ENCODE measurements around the gene KCNH2.

KCNH2 gene

GRCh38 chr7:150994838-150995510 is 16.9 kb upstream of the KCNH2 start:
- no peak for DNase-seq (ENCODE audit: low spot score)

- DNase-seq (ENCODE audit: low spot score) = no peak
Measured at GRCh38 chr7:150994141-150994837, 16.2 kb upstream of the KCNH2 start.

- DNase-seq (ENCODE audit: low spot score) = no peak
Measured at GRCh38 chr7:150993511-150993910, 15.4 kb upstream of the KCNH2 start.

GRCh38 chr7:150992833-150993302 is 14.7 kb upstream of the KCNH2 start:
- DNase-seq (ENCODE audit: low spot score) = no peak

GRCh38 chr7:150992051-150992640 is 14.0 kb upstream of the KCNH2 start:
- DNase-seq (ENCODE audit: low spot score) = no peak

GRCh38 chr7:150990416-150991186 is 12.5 kb upstream of the KCNH2 start, which contains the start of gene NOS3:
NOS3 (plus strand) TSS chr7:150991017; CDS start chr7:150993804, 2,787 bp downstream.
- no peak for DNase-seq (ENCODE audit: low spot score)

- DNase-seq (ENCODE audit: low spot score) = no peak
Measured at GRCh38 chr7:150989456-150989855, 11.3 kb upstream of the KCNH2 start.

GRCh38 chr7:150988230-150989226 is 10.4 kb upstream of the KCNH2 start:
- peak; percentile 63 for DNase-seq (ENCODE audit: low spot score)

GRCh38 chr7:150986556-150986955 is 8.4 kb upstream of the KCNH2 start:
- DNase-seq (ENCODE audit: low spot score) = no peak

- DNase-seq (ENCODE audit: low spot score) = peak; percentile 50
Measured at GRCh38 chr7:150986099-150986512, 8.0 kb upstream of the KCNH2 start.

GRCh38 chr7:150983893-150984368 is 5.8 kb upstream of the KCNH2 start:
- peak; percentile 27 for DNase-seq (ENCODE audit: low spot score)

GRCh38 chr7:150982351-150982750 is 4.2 kb upstream of the KCNH2 start:
- DNase-seq (ENCODE audit: low spot score) = no peak

GRCh38 chr7:150981644-150982043 is 3.5 kb upstream of the KCNH2 start:
- no peak for DNase-seq (ENCODE audit: low spot score)

- no peak for DNase-seq (ENCODE audit: low spot score)
Measured at GRCh38 chr7:150980663-150981062, 2.5 kb upstream of the KCNH2 start.

- DNase-seq (ENCODE audit: low spot score) = no peak
Measured at GRCh38 chr7:150979713-150980390, 1.7 kb upstream of the KCNH2 start.

GRCh38 chr7:150977382-150978125 is 567 bp downstream of the KCNH2 start:
- no peak for DNase-seq (ENCODE audit: low spot score)

GRCh38 chr7:150976529-150977381 is 1.4 kb downstream of the KCNH2 start:
- no peak for DNase-seq (ENCODE audit: low spot score)

- DNase-seq (ENCODE audit: low spot score) = no peak
Measured at GRCh38 chr7:150975536-150976319, 2.4 kb downstream of the KCNH2 start.

Data from activated CD4-positive, alpha-beta T cell treated with anti-CD3 and anti-CD28 coated beads, Interleukin-2, Interleukin-4, amounts not matched to agents 100 ng/mL and 50 ng/mL, durations not matched to agents 16 hours and 8 hours (primary cell).